SK-N-SH (cell line): ENCODE data around the gene TMEM92. TPM values are rescaled to one million over a fixed set of nuclear protein-coding genes. Genes with fewer than 3 reads are reported as not detected.

ENCODE experiments used
- CTCF ChIA-PET: fragments of 300-600, 350-600 bp; formaldehyde crosslinking; extraction: SDS; loops from one replicate; lab custom pipeline; 2021; lab: Yijun Ruan, JAX
- POLR2A ChIA-PET: fragments of 350-600 bp; sonication (Branson Sonifier 250); formaldehyde crosslinking; extraction: SDS; loops from one replicate; lab custom pipeline; 2020; ENCODE audit warnings: antibody characterized with exemption, inconsistent platforms; lab: Yijun Ruan, JAX
- DNase-seq: peaks from one replicate; pipeline ENCODE4 v3.0.0; 2012
- H2AFZ ChIP-seq: fragments of 200-600 bp; sonication (generic); 2 replicates; pipeline ENCODE4 v1.8.1; 2016; ENCODE audit warnings: antibody characterized with exemption, mild to moderate bottlenecking, low read depth
- H3F3A ChIP-seq: fragments of 200-600 bp; sonication (generic); replicated peaks from 2 replicates; pipeline ENCODE3; 2016; ENCODE audit warnings: antibody characterized with exemption, mild to moderate bottlenecking; ENCODE audit not compliant: insufficient read depth
- H3K27ac ChIP-seq, 2 experiments: fragments of 200-500 bp in 1 of 2; fragments of 200-600 bp in 1 of 2; sonication (Bioruptor generic) in 1 of 2; sonication (generic), shearing (Covaris generic) in 1 of 2; 2 replicates each; pipeline versions ENCODE4 v1.5.1 to v1.6.1; 2014 to 2016; ENCODE audit warnings: low read depth in 2 of 2, inconsistent platforms in 1 of 2, low read length in 1 of 2, mild to moderate bottlenecking in 1 of 2, mixed read lengths in 1 of 2
- H3K27me3 ChIP-seq: fragments of 200-600 bp; sonication (generic), shearing (Covaris generic); 2 replicates; pipeline ENCODE4 v1.6.1; 2016; ENCODE audit warnings: mixed run types; ENCODE audit not compliant: insufficient read depth
- H3K36me3 ChIP-seq, 2 experiments: fragments of 200-500 bp in 1 of 2; fragments of 200-600 bp in 1 of 2; sonication (Bioruptor generic) in 1 of 2; sonication (generic) in 1 of 2; replicated peaks in 1 of 2; 2 replicates each; pipeline versions ENCODE3 to v1.5.1; 2014 to 2016; ENCODE audit warnings: low read length in 1 of 2, mild to moderate bottlenecking in 1 of 2; ENCODE audit not compliant: insufficient read depth in 2 of 2, control insufficient read depth in 1 of 2
- H3K4me1 ChIP-seq, 2 experiments: fragments of 200-500 bp in 1 of 2; fragments of 200-600 bp in 1 of 2; sonication (Bioruptor generic) in 1 of 2; sonication (generic), shearing (Covaris generic) in 1 of 2; 2 replicates each; pipeline versions ENCODE4 v1.5.1 to v1.6.1; 2014 to 2016; ENCODE audit warnings: low read depth in 1 of 2, low read length in 1 of 2, mixed run types in 1 of 2; ENCODE audit not compliant: insufficient read depth in 2 of 2, control insufficient read depth in 1 of 2
- H3K4me2 ChIP-seq: fragments of 200-600 bp; sonication (generic), shearing (Covaris generic); 2 replicates; pipeline ENCODE4 v1.6.1; 2017; ENCODE audit warnings: mixed run types
- H3K4me3 ChIP-seq, 2 experiments: fragments of 200-500 bp in 1 of 2; fragments of 200-600 bp in 1 of 2; sonication (Bioruptor generic) in 1 of 2; sonication (generic), shearing (Covaris generic) in 1 of 2; 2 replicates each; pipeline versions ENCODE4 v1.5.1 to v1.8.1; 2014 to 2016; ENCODE audit warnings: low read depth in 2 of 2, inconsistent platforms in 1 of 2, low read length in 1 of 2, mild to moderate bottlenecking in 1 of 2, mixed read lengths in 1 of 2, moderate library complexity in 1 of 2
- H3K79me2 ChIP-seq: fragments of 200-600 bp; sonication (generic); 2 replicates; pipeline ENCODE4 v1.8.1; 2017; ENCODE audit warnings: mild to moderate bottlenecking; ENCODE audit not compliant: insufficient read depth
- H3K9ac ChIP-seq: fragments of 200-600 bp; sonication (generic); 2 replicates; pipeline ENCODE4 v1.6.1; 2017; ENCODE audit warnings: mixed run types
- H3K9me2 ChIP-seq: fragments of 200-600 bp; sonication (generic); 2 replicates; pipeline ENCODE4 v1.6.1; 2017; ENCODE audit warnings: mixed run types
- H3K9me3 ChIP-seq: fragments of 200-600 bp; sonication (generic); 2 replicates; pipeline ENCODE4 v1.6.1; 2017; ENCODE audit warnings: mixed run types, mild to moderate bottlenecking, moderate library complexity
- H4K20me1 ChIP-seq: fragments of 200-600 bp; sonication (generic); 2 replicates; pipeline ENCODE4 v1.6.1; 2017; ENCODE audit warnings: mild to moderate bottlenecking, mixed run types; ENCODE audit not compliant: insufficient read depth
- CHD2 ChIP-seq: fragments of 150-350 bp; IDR thresholded peaks from 2 replicates; pipeline ENCODE4 v1.6.1; 2018; ENCODE audit warnings: low read length; ENCODE audit not compliant: partially characterized antibody
- CTCF ChIP-seq: fragments of 200-600 bp; sonication (generic); IDR thresholded peaks from 2 replicates; pipeline ENCODE4 v1.6.1; 2017; ENCODE audit warnings: antibody characterized with exemption, mild to moderate bottlenecking, moderate library complexity
- EZH2phosphoT487 ChIP-seq: fragments of 200-600 bp; sonication (generic); IDR thresholded peaks from 2 replicates; pipeline ENCODE4 v1.6.1; 2017; ENCODE audit warnings: low read depth, mixed run types, mild to moderate bottlenecking, antibody characterized with exemption, moderate library complexity, borderline replicate concordance
- FOSL2 ChIP-seq: IDR thresholded peaks from 2 replicates; pipeline ENCODE4 v1.4.0; 2012; ENCODE audit warnings: low read depth, mild to moderate bottlenecking, moderate library complexity, borderline replicate concordance
- FOXJ3 ChIP-seq: sonication (generic); formaldehyde crosslinking; IDR thresholded peaks from 2 replicates; pipeline ENCODE4 v1.5.1; 2020; ENCODE audit warnings: mild to moderate bottlenecking, missing genetic modification reagents
- FOXM1 ChIP-seq: IDR thresholded peaks from 2 replicates; pipeline ENCODE4 v1.4.0; 2012; ENCODE audit warnings: low read depth, mild to moderate bottlenecking
- GABPA ChIP-seq: IDR thresholded peaks from 2 replicates; pipeline ENCODE4 v1.4.0; 2012; ENCODE audit warnings: low read depth, mild to moderate bottlenecking
- MEF2A ChIP-seq: IDR thresholded peaks from 2 replicates; pipeline ENCODE4 v1.4.0; 2012; ENCODE audit warnings: low read depth, borderline replicate concordance
- NFIC ChIP-seq: IDR thresholded peaks from 2 replicates; pipeline ENCODE4 v1.4.0; 2012; ENCODE audit warnings: borderline replicate concordance
- NRF1 ChIP-seq: IDR thresholded peaks from 2 replicates; pipeline ENCODE4 v1.6.1; 2012; ENCODE audit warnings: low read depth, mild to moderate bottlenecking, low read length
- PBX3 ChIP-seq: IDR thresholded peaks from 2 replicates; pipeline ENCODE4; 2012
- POLR2AphosphoS5 ChIP-seq: IDR thresholded peaks from 2 replicates; pipeline ENCODE4 v1.6.1; 2012; ENCODE audit warnings: low read depth, low read length
- RCOR1 ChIP-seq: fragments of 150-350 bp; IDR thresholded peaks from 2 replicates; pipeline ENCODE4 v1.6.1; 2017; ENCODE audit warnings: antibody characterized with exemption, low read length
- RFX5 ChIP-seq: IDR thresholded peaks from 2 replicates; pipeline ENCODE4 v1.6.1; 2012; ENCODE audit warnings: mild to moderate bottlenecking, improper control_type of control experiment, low read length
- RXRA ChIP-seq: IDR thresholded peaks from 2 replicates; pipeline ENCODE4 v1.4.0; 2012; ENCODE audit warnings: low read depth, mild to moderate bottlenecking, borderline replicate concordance
- SMC3 ChIP-seq: IDR thresholded peaks from 2 replicates; pipeline ENCODE4 v1.6.1; 2012; ENCODE audit warnings: low read depth, low read length, improper control_type of control experiment
- TEAD4 ChIP-seq: IDR thresholded peaks from 2 replicates; pipeline ENCODE4 v1.4.0; 2012; ENCODE audit warnings: mild to moderate bottlenecking, borderline replicate concordance; ENCODE audit not compliant: insufficient read depth
- USF1 ChIP-seq: IDR thresholded peaks from 2 replicates; pipeline ENCODE4 v1.4.0; 2012; ENCODE audit warnings: low read depth, borderline replicate concordance
- USF2 ChIP-seq: fragments of 150-350 bp; IDR thresholded peaks from 2 replicates; pipeline ENCODE4 v1.6.1; 2017; ENCODE audit warnings: antibody characterized with exemption, low read length, low read depth, borderline replicate concordance
- YY1 ChIP-seq: IDR thresholded peaks from 2 replicates; pipeline ENCODE4 v1.4.0; 2012; ENCODE audit warnings: low read depth, mild to moderate bottlenecking
- WGBS: methylation state at CpG from one replicate; pipeline ENCODE4 v1.1.6; 2017; ENCODE audit warnings: low lambda C conversion rate; 5-methylcytosine and 5-hydroxymethylcytosine counted together
- polyA plus RNA-seq, 3 experiments: library from polyadenylated mRNA; depleted of rRNA; stranded (reverse); fragments of >200 nt; gene quantifications; 2 replicates each; pipeline ENCODE4 v1.2.3, GENCODE V29; 2012

TMEM92 gene
- polyA plus RNA-seq, 1 of the 3 experiments (the other 2 are of a cell fraction) = 0.46 TPM

GRCh38 chr17:50310455-50311111 is 36.3 kb downstream of the TMEM92 start:
- CTCF ChIA-PET = interaction anchor here (0.9 to 53.3 kb wide), 4 partner anchors 15 to 99 kb away, joined by 3 to 2150 read pairs (median 31); partner anchors contain the start of genes COL1A1, LRRC59 and TMEM92
- Histone ChIP-seq H3K4me3 (no peak overlapping the region), H3K4me2 (no peak overlapping the region), H3K27me3 (0 out of 2 replicates have a peak, but pooled peaks cover 9% of the 10 kb centered on the region), H4K20me1 (no peaks in the 10 kb centered on the region), H3K79me2 (no peaks in the 10 kb centered on the region), H3K27ac (no peak overlapping the region), H3K9me2 (no peaks in the 10 kb centered on the region), H2AFZ (no peak overlapping the region), H3K36me3 (no peaks in the 10 kb centered on the region), H3K9ac (no peak overlapping the region), H3K4me1 (no peaks in the 10 kb centered on the region), H3F3A (no peaks in the 10 kb centered on the region), H3K9me3 (no peaks in the 10 kb centered on the region)
- no peak for TF ChIP-seq CHD2
- no peak for TF ChIP-seq POLR2AphosphoS5
- no peak for TF ChIP-seq FOXM1
- TF ChIP-seq USF2 = no peak
- no peak for TF ChIP-seq RFX5
- TF ChIP-seq GABPA = no peak
- TF ChIP-seq RXRA = no peak
- TF ChIP-seq CTCF = no peak
- TF ChIP-seq NFIC = no peak
- TF ChIP-seq TEAD4 = no peak
- TF ChIP-seq RCOR1 = no peak
- no peak for TF ChIP-seq YY1
- TF ChIP-seq FOSL2 = no peak
- TF ChIP-seq MEF2A = no peak
- 31% methylated on average over 3 of the region's 3 CpGs for WGBS
- no peak for DNase-seq
- POLR2A ChIA-PET = no interaction called here

- DNase-seq = no peak
- H3K4me3 ChIP-seq = no peak overlapping the region
- ChIA-PET CTCF (interaction anchor here (0.9 to 53.3 kb wide), 3 partner anchors 15 to 99 kb away, joined by 3 to 2150 read pairs (median 59); partner anchors contain the start of genes COL1A1 and TMEM92), POLR2A (no interaction called here)
- TF ChIP-seq TEAD4 (no peak), EZH2phosphoT487 (no peak), USF1 (no peak), FOXJ3 (CRISPR knock-in tag) (no peak), SMC3 (no peak), NRF1 (no peak), PBX3 (no peak), FOXM1 (no peak)
- WGBS = 28% methylated on average over 1 of the region's 1 CpG
- H3K9me2 ChIP-seq = no peaks in the 10 kb centered on the region
- no peak overlapping the region for H3K9ac ChIP-seq
- no peaks in the 10 kb centered on the region for H3K4me1 ChIP-seq
- H4K20me1 ChIP-seq = no peaks in the 10 kb centered on the region
- H3K27me3 ChIP-seq = 0 out of 2 replicates have a peak, but pooled peaks cover 9% of the 10 kb centered on the region
- H3K36me3 ChIP-seq = no peaks in the 10 kb centered on the region
- no peaks in the 10 kb centered on the region for H3K79me2 ChIP-seq
- H3K4me2 ChIP-seq = no peak overlapping the region
- H3F3A ChIP-seq = no peaks in the 10 kb centered on the region
- no peak overlapping the region for H3K27ac ChIP-seq
- no peaks in the 10 kb centered on the region for H3K9me3 ChIP-seq
- H2AFZ ChIP-seq = no peak overlapping the region
Measured at GRCh38 chr17:50311112-50311460, 36.8 kb downstream of the TMEM92 start.
